ENCODE data around the gene CTNNA2.

DNA sequence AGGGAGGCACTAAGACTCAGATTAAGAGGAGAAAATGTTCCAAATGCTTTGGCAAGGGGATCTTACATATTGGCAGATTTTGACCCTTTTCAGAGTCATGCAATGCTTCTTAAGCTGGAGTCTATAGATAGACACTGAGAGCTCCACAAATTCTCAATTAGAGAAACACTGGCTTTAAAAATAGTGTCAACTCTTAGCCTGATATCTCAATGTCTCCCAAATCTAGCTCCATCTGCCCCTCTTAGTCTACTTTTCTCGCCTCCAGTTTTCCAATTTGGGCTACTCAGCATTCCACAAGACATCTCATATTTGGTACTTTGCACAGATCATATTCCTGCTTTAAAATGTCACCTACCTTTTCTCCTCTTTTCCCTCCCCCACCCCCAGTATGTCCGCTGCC, 559.1 kb downstream of the CTNNA2 start:
- TF ChIP-seq, protein P1, sequence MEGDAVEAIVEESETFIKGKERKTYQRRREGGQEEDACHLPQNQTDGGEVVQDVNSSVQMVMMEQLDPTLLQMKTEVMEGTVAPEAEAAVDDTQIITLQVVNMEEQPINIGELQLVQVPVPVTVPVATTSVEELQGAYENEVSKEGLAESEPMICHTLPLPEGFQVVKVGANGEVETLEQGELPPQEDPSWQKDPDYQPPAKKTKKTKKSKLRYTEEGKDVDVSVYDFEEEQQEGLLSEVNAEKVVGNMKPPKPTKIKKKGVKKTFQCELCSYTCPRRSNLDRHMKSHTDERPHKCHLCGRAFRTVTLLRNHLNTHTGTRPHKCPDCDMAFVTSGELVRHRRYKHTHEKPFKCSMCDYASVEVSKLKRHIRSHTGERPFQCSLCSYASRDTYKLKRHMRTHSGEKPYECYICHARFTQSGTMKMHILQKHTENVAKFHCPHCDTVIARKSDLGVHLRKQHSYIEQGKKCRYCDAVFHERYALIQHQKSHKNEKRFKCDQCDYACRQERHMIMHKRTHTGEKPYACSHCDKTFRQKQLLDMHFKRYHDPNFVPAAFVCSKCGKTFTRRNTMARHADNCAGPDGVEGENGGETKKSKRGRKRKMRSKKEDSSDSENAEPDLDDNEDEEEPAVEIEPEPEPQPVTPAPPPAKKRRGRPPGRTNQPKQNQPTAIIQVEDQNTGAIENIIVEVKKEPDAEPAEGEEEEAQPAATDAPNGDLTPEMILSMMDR (IDR thresholded peaks at IDR 0.05; ENCODE audit: low read depth, low read length), result no peak
- no peak for TF ChIP-seq EZH2phosphoT487 (IDR thresholded peaks at IDR 0.05; ENCODE audit: low read depth)

Measured in OCI-LY3 (cell line).